Measurements from ENCODE around the gene NDE1. TPM values are rescaled to one million over a fixed set of nuclear protein-coding genes. Genes with fewer than 3 reads are reported as not detected.

Gene NDE1
- polyA plus RNA-seq, 1 of the 3 experiments (the other 2 are of a cell fraction): 27.9 TPM

GRCh38 chr16:15742716-15743115 lies 92.7 kb downstream of the NDE1 start (continued):
- TF ChIP-seq YY1 (IDR thresholded peaks at IDR 0.05; ENCODE audit: low read depth) (no peak), MAX (IDR thresholded peaks at IDR 0.05; ENCODE audit: low read depth) (no peak)

- H3K4me3 ChIP-seq (ENCODE audit: low read depth in 2 of 2, low read length in 1 of 2): no peak overlapping the region
- H3K9ac ChIP-seq: no peak overlapping the region
- no peaks in the 10 kb centered on the region for H3F3A ChIP-seq (replicated peaks; ENCODE audit: insufficient read depth)
- DNase-seq: no peak
- no peak overlapping the region for H2AFZ ChIP-seq (ENCODE audit: low read depth)
- H3K79me2 ChIP-seq (ENCODE audit: insufficient read depth): no peaks in the 10 kb centered on the region
- no peak overlapping the region for H3K4me2 ChIP-seq
- no peaks in the 10 kb centered on the region for H3K36me3 ChIP-seq (replicated peaks in 1 of 2; ENCODE audit: control insufficient read depth in 1 of 2, insufficient read depth in 2 of 2, low read length in 1 of 2)
- POLR2A ChIA-PET: no interaction called here
- no peaks in the 10 kb centered on the region for H3K9me2 ChIP-seq
- H3K27me3 ChIP-seq (ENCODE audit: insufficient read depth): no peaks in the 10 kb centered on the region
- no peak for TF ChIP-seq FOXM1 (IDR thresholded peaks at IDR 0.05; ENCODE audit: low read depth)
- TF ChIP-seq YY1 (IDR thresholded peaks at IDR 0.05; ENCODE audit: low read depth): no peak
- TF ChIP-seq ELF1 (IDR thresholded peaks at IDR 0.05): no peak
- no peak for TF ChIP-seq USF1 (IDR thresholded peaks at IDR 0.05; ENCODE audit: borderline replicate concordance, low read depth)
- no peak for TF ChIP-seq REST (IDR thresholded peaks at IDR 0.05; ENCODE audit: low read depth, low read length)
- no peak for TF ChIP-seq PBX3 (IDR thresholded peaks at IDR 0.05)
- TF ChIP-seq FOSL2 (IDR thresholded peaks at IDR 0.05; ENCODE audit: borderline replicate concordance, low read depth): no peak
- TF ChIP-seq NFIC (IDR thresholded peaks at IDR 0.05; ENCODE audit: borderline replicate concordance): no peak
- no peak for TF ChIP-seq NRF1 (IDR thresholded peaks at IDR 0.05; ENCODE audit: low read depth, low read length)
- no peak for TF ChIP-seq EP300 (IDR thresholded peaks at IDR 0.05; ENCODE audit: borderline replicate concordance in 1 of 2, low read depth in 1 of 2, low read length in 1 of 2)
- 92% methylated on average over 1 of the region's 1 CpG for WGBS (ENCODE audit: low lambda C conversion rate)
- no peaks in the 10 kb centered on the region for H4K20me1 ChIP-seq (ENCODE audit: insufficient read depth)
- no peak overlapping the region for H3K27ac ChIP-seq (ENCODE audit: low read depth in 2 of 2, low read length in 1 of 2)
- CTCF ChIA-PET: no interaction called here
- H3K9me3 ChIP-seq: no peaks in the 10 kb centered on the region
- no peaks in the 10 kb centered on the region for H3K4me1 ChIP-seq (ENCODE audit: control insufficient read depth in 1 of 2, insufficient read depth in 2 of 2, low read depth in 1 of 2, low read length in 1 of 2)
These were observed 93.6 kb downstream of the NDE1 start for GRCh38 chr16:15743657-15744056.

Measured in SK-N-SH (cell line).